HepG2 (cell line): ENCODE data around the gene LRRC55. TPM values are rescaled to one million over a fixed set of nuclear protein-coding genes. Genes with fewer than 3 reads are reported as not detected.

Experiments
- ATAC-seq: fragments of 200-7000 bp; cut with Tn5 transposase; 3 replicates; pipeline ENCODE4 v1.9.1; 2020; ENCODE audit warnings: mild to moderate bottlenecking, moderate library complexity
- BruUV-seq: library from RNA; stranded (reverse); fragments of 400-500 nt; replicated peaks from 2 replicates; lab custom pipeline; 2021; lab: Mats Ljungman, UMichigan
- CTCF ChIA-PET: fragments of 300-600 bp; formaldehyde crosslinking; extraction: SDS; loops from one replicate; lab custom pipeline; 2021; ENCODE audit warnings: low total read pairs, inconsistent platforms, low intra/inter-chr PET ratio; lab: Yijun Ruan, JAX
- POLR2A ChIA-PET: fragments of 350-600 bp; sonication (Branson Sonifier 250); formaldehyde crosslinking; loops from one replicate; lab custom pipeline; 2020; ENCODE audit warnings: antibody characterized with exemption, inconsistent platforms; lab: Yijun Ruan, JAX
- DNase-seq: peaks from one replicate; pipeline ENCODE4 v3.0.0-alpha.2; 2015; ENCODE audit warnings: low spot score
- FAIRE-seq: peaks from 3 replicates; lab custom pipeline; 2011; peaks lifted over from hg19 to GRCh38; lab: Jason Lieb, UNC
- H2AFZ ChIP-seq: one replicate; pipeline ENCODE4 v1.6.1; 2011; ENCODE audit warnings: low read length, inconsistent platforms
- H3K27ac ChIP-seq: fragments of 300-600 bp; 3 replicates; pipeline ENCODE4 v1.8.0; 2011; ENCODE audit warnings: mixed run types, mild to moderate bottlenecking, mixed read lengths, low read length, inconsistent platforms; ENCODE audit not compliant: insufficient read depth; ENCODE audit errors: extremely low read length
- H3K27me3 ChIP-seq, 2 experiments: fragments of 200-600 bp in 1 of 2; 2 replicates in 1 of 2; 3 replicates in 1 of 2; pipeline versions ENCODE4 v1.6.0 to v1.8.0; 2011; ENCODE audit warnings: low read length in 2 of 2, mild to moderate bottlenecking in 2 of 2, moderate library complexity in 2 of 2, inconsistent platforms in 1 of 2; ENCODE audit not compliant: insufficient read depth in 2 of 2, control insufficient read depth in 1 of 2
- H3K36me3 ChIP-seq, 2 experiments: fragments of 200-600 bp in 1 of 2; replicated peaks in 1 of 2; 2 replicates in 1 of 2; 3 replicates in 1 of 2; pipeline versions ENCODE4 v1.5.1 to v1.8.0; 2011; ENCODE audit warnings: low read length in 2 of 2, inconsistent platforms in 1 of 2; ENCODE audit not compliant: insufficient read depth in 2 of 2, control insufficient read depth in 1 of 2
- H3K4me1 ChIP-seq: 2 replicates; pipeline ENCODE4 v1.5.1; 2012; ENCODE audit warnings: low read length, inconsistent platforms; ENCODE audit not compliant: insufficient read depth
- H3K4me2 ChIP-seq: 2 replicates; pipeline ENCODE4 v1.6.0; 2011; ENCODE audit warnings: low read depth, low read length, inconsistent platforms
- H3K4me3 ChIP-seq, 3 experiments: fragments of 200-600 bp in 1 of 3; sonication (generic), shearing (Covaris generic) in 1 of 3; replicated peaks in 1 of 3; 2 replicates each; pipeline ENCODE4 v1.5.1; 2011 to 2016; ENCODE audit warnings: low read length in 3 of 3, inconsistent platforms in 2 of 3, low read depth in 2 of 3, mild to moderate bottlenecking in 2 of 3, control low read depth in 1 of 3, mixed read lengths in 1 of 3; ENCODE audit not compliant: insufficient read depth in 1 of 3
- H3K79me2 ChIP-seq: one replicate; pipeline ENCODE4 v1.6.1; 2011; ENCODE audit warnings: low read length, inconsistent platforms; ENCODE audit not compliant: insufficient read depth
- H3K9ac ChIP-seq: 2 replicates; pipeline ENCODE4 v1.6.0; 2011; ENCODE audit warnings: mild to moderate bottlenecking, low read depth, low read length, inconsistent platforms; ENCODE audit not compliant: insufficient read depth
- H3K9me3 ChIP-seq: 2 replicates; pipeline ENCODE4 v1.5.1; 2012; ENCODE audit warnings: mild to moderate bottlenecking, low read length
- H4K20me1 ChIP-seq: 2 replicates; pipeline ENCODE4 v1.6.0; 2011; ENCODE audit warnings: inconsistent platforms, mild to moderate bottlenecking, low read length, moderate library complexity; ENCODE audit not compliant: insufficient read depth
- DZIP1 ChIP-seq: sonication (generic); formaldehyde crosslinking; IDR thresholded peaks from 2 replicates; pipeline ENCODE4 v1.5.0; 2020; ENCODE audit warnings: mild to moderate bottlenecking, missing genetic modification reagents
- GPN1 ChIP-seq: sonication (generic); formaldehyde crosslinking; IDR thresholded peaks from 2 replicates; pipeline ENCODE4 v1.5.1; 2020; ENCODE audit warnings: missing genetic modification reagents, borderline replicate concordance
- IRX3 ChIP-seq: sonication (generic); formaldehyde crosslinking; IDR thresholded peaks from 2 replicates; pipeline ENCODE4 v1.8.1; 2023; ENCODE audit warnings: mild to moderate bottlenecking, low read depth, missing genetic modification reagents, borderline replicate concordance
- NFE2L2 ChIP-seq: fragments of 150-350 bp; IDR thresholded peaks from 2 replicates; pipeline ENCODE4 v1.6.1; 2014; ENCODE audit warnings: low read length
- PBX3 ChIP-seq: sonication (generic); formaldehyde crosslinking; IDR thresholded peaks from 2 replicates; pipeline ENCODE4 v1.8.1; 2023; ENCODE audit warnings: missing genetic modification reagents, inconsistent platforms, borderline replicate concordance
- PHF20 ChIP-seq: sonication (generic); formaldehyde crosslinking; IDR thresholded peaks from 2 replicates; pipeline ENCODE4 v1.5.0; 2020; ENCODE audit warnings: mild to moderate bottlenecking, missing genetic modification reagents
- SKIL ChIP-seq: sonication (generic); formaldehyde crosslinking; IDR thresholded peaks from 2 replicates; pipeline ENCODE4 v1.8.0; 2022; ENCODE audit warnings: missing genetic modification reagents, mild to moderate bottlenecking, moderate library complexity, borderline replicate concordance
- SNRNP70 ChIP-seq: fragments of 200-400 bp; formaldehyde crosslinking; IDR thresholded peaks from 2 replicates; pipeline ENCODE4 v1.6.1; 2017; ENCODE audit warnings: mild to moderate bottlenecking, low read depth, low read length, moderate library complexity
- STAT5B ChIP-seq: sonication (generic); formaldehyde crosslinking; IDR thresholded peaks from 2 replicates; pipeline ENCODE4 v1.4.0; 2020; ENCODE audit warnings: missing genetic modification reagents
- UBTF ChIP-seq: sonication (generic); formaldehyde crosslinking; IDR thresholded peaks from 2 replicates; pipeline ENCODE4 v1.4.0; 2020; ENCODE audit warnings: mild to moderate bottlenecking, missing genetic modification reagents
- XRCC5 ChIP-seq: fragments of 200-400 bp; formaldehyde crosslinking; optimal IDR thresholded peaks from 2 replicates; pipeline ENCODE3; 2017; ENCODE audit warnings: mild to moderate bottlenecking, low read length
- ZNF20 ChIP-seq: sonication (generic); formaldehyde crosslinking; IDR thresholded peaks from 2 replicates; pipeline ENCODE4 v1.4.0; 2020; ENCODE audit warnings: mild to moderate bottlenecking, moderate library complexity, missing genetic modification reagents
- ZNF235 ChIP-seq: sonication (generic); formaldehyde crosslinking; IDR thresholded peaks from 2 replicates; pipeline ENCODE4 v1.8.1; 2023; ENCODE audit warnings: mild to moderate bottlenecking, missing genetic modification reagents, borderline replicate concordance
- ZSCAN20 ChIP-seq: sonication (generic); formaldehyde crosslinking; IDR thresholded peaks from 2 replicates; pipeline ENCODE4 v1.4.0; 2020; ENCODE audit warnings: missing genetic modification reagents, mild to moderate bottlenecking, borderline replicate concordance
- ZSCAN31 ChIP-seq: sonication (generic); formaldehyde crosslinking; IDR thresholded peaks from 2 replicates; pipeline ENCODE4 v1.5.0; 2020; ENCODE audit warnings: low read depth, mild to moderate bottlenecking, missing genetic modification reagents
- WGBS: methylation state at CpG from one replicate; pipeline ENCODE4 v1.1.6; 2017; ENCODE audit warnings: low lambda C conversion rate; 5-methylcytosine and 5-hydroxymethylcytosine counted together
- in situ Hi-C: cut with HindIII; loops from 2 replicates; pipeline ENCODE4 v1.10.0; 2017; ENCODE audit warnings: low pct_unique_long_range_greater_than_20kb; ENCODE audit not compliant: extremely low pct_ligation_motif_present
- intact Hi-C: fragments of 100-400 bp; cut with micrococcal nuclease; formaldehyde crosslinking; loops from one replicate; pipeline ENCODE4 v1.10.0; 2022; ENCODE audit not compliant: unreplicated experiment
- polyA plus RNA-seq, 8 experiments: library from polyadenylated mRNA; depleted of rRNA in 3 of 8; stranded (reverse) in 7 of 8; unstranded in 1 of 8; fragments of >200 nt; fragmentation: Illumina TruSeq in 4 of 8; extraction: Trizol in 4 of 8; gene quantifications; 2 replicates each; pipeline versions ENCODE4 v1.2.1 to v1.2.3, GENCODE V29; 2011 to 2016; ENCODE audit warnings: low read depth in 4 of 8, missing spikeins in 1 of 8, mixed read lengths in 1 of 8; ENCODE audit not compliant: insufficient read depth in 1 of 8
- total RNA-seq, 5 experiments: library from RNA; depleted of rRNA; stranded (reverse); fragments of >200 nt; fragmentation: Illumina TruSeq; extraction: Trizol; gene quantifications; 2 replicates each; pipeline ENCODE4 v1.2.3, GENCODE V29; 2016; ENCODE audit warnings: low read depth in 1 of 5

The LRRC55 gene
- total and polyA plus RNA-seq, 2 of the 13 experiments (the other 11 are each of a cell fraction or from before 2014, with no cell fraction given) = not detected

GRCh38 chr11:57172031-57172430, 9.7 kb upstream of the LRRC55 start:
- Histone ChIP-seq H3K9me3 (no peaks in the 10 kb centered on the region), H3K4me1 (no peaks in the 10 kb centered on the region), H3K36me3 (no peaks in the 10 kb centered on the region), H4K20me1 (no peaks in the 10 kb centered on the region), H3K4me2 (no peak overlapping the region), H3K27ac (no peak overlapping the region), H3K4me3 (no peak overlapping the region), H2AFZ (no peak overlapping the region), H3K79me2 (no peaks in the 10 kb centered on the region), H3K27me3 (no peaks in the 10 kb centered on the region), H3K9ac (no peak overlapping the region)
- CTCF ChIA-PET = no interaction called here
- DNase-seq (no peak), ATAC-seq (no peak), FAIRE-seq (no peak)
- POLR2A ChIA-PET = no interaction called here
- in situ Hi-C loops (no loop called here), intact Hi-C loops (no loop called here)
- TF ChIP-seq UBTF (CRISPR knock-in tag) (no peak), ZNF20 (CRISPR knock-in tag) (no peak), SNRNP70 (no peak), ZSCAN31 (no peak), GPN1 (CRISPR knock-in tag) (no peak), XRCC5 (no peak), SKIL (CRISPR knock-in tag) (no peak), ZNF235 (CRISPR knock-in tag) (no peak), DZIP1 (CRISPR knock-in tag) (no peak), IRX3 (CRISPR knock-in tag) (no peak), NFE2L2 (no peak), ZSCAN20 (CRISPR knock-in tag) (no peak), STAT5B (no peak), PHF20 (CRISPR knock-in tag) (no peak), PBX3 (CRISPR knock-in tag) (no peak)
- no TSS peak for BruUV-seq
- WGBS = under 1% methylated on average over 3 of the region's 3 CpGs
